HG03135 (cell line): ENCODE measurements around the gene PPP1R15A.
"Not testable (repeated sequence)": the region's sequence is repeated elsewhere in the genome, so short reads cannot be mapped to it uniquely, and the experiment has no call there.

Source experiments
- ATAC-seq: cut with Tn5 transposase; IDR thresholded peaks from one replicate; pipeline ENCODE4 v1.9.1; 2021; ENCODE audit warnings: mild to moderate bottlenecking, moderate library complexity; ENCODE audit not compliant: unreplicated experiment

PPP1R15A gene

DNA sequence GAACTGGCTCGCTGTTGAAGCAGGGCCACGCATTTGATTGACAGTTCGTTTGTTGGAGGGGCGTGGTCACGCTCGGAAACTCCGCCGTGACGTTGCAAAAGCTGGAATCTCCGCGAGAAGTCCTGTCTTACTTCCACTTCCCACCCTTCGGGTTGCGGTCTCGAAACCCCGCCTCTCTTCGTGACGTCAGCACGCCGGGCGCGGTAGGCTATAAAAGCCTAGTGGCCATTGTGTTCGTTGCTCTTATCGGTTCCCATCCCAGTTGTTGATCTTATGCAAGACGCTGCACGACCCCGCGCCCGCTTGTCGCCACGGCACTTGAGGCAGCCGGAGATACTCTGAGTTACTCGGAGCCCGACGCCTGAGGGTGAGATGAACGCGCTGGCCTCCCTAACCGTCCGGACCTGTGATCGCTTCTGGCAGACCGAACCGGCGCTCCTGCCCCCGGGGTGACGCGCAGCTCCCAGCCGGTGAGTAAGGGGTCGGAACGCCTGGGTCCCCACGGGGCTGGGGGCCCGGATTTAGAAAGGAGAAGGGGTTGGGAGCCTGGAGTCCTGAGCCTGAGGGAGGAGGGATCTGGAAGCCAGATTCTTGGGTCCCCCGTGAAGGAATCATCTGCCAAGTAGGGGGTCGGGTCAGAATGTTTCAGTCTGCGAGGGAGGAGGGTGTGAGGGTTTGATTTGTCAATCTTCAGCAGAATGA lies at the start of gene PPP1R15A:
TSS of gene PPP1R15A (plus strand) at position 240 of the 702 bp plus-strand sequence. CDS start 813 bp downstream, outside the sequence.
- peak; percentile 42 for ATAC-seq

DNA sequence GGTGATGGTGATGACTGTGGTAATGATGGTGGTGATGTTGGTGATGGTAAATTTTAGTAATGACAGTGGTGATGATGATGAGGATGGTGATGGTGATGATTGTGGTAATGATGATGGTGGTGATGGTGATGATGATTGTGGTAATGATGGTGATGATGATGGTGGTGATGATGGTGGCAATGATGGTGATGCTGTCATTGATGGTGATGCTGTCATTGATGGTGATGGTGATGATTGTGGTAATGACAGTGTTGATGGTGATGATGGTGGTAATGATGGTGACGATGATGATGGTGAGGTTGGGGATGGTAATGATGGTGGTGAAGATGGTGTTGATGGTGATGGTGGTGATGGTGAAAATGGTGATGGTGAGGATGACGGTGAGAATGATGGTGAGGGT lies 49.7 kb upstream of the PPP1R15A start:
- no peak for ATAC-seq

DNA sequence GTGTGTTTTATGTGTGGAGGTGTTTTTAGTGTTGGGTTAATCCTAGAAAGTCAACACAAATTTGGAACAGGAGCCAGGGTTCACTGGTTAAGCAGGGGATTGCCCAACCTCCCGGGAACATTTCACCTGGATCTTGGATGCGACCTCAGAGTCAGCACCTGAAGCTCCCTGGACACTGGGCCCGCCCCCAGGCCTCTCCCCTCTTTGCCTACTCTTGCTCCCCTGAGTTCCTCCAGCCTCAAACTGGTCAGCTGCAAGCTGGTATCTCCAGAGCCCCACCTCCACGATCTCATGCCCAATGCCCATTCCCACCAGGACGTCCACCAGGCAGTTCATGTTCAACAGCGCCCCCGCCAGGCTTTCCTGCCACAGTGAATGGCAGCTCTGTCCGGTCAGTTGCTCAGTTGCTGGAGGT lies 45.6 kb upstream of the PPP1R15A start:
- no peak for ATAC-seq

GRCh38 chr19:48830088-48830487 lies 42.1 kb upstream of the PPP1R15A start:
- ATAC-seq: no peak

DNA sequence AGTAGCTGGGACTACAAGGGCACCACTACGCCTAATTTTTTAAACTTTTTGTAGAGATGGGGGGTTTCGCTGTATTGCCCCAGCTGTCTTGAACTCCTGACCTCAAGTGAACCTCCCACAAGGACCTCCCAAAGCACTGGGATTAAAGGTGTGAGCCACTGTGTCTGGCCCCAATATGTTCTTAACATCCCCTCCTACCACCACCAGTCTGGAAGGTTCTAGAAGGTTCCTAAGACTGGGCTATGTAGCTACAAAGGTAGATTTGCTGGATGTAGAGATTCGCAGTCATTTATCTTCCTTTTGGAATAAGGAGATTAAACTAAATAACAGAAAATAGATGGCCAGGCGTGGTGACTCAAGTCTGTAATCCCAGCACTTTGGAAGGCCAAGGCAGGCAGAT lies 41.3 kb upstream of the PPP1R15A start:
- ATAC-seq: no peak

DNA sequence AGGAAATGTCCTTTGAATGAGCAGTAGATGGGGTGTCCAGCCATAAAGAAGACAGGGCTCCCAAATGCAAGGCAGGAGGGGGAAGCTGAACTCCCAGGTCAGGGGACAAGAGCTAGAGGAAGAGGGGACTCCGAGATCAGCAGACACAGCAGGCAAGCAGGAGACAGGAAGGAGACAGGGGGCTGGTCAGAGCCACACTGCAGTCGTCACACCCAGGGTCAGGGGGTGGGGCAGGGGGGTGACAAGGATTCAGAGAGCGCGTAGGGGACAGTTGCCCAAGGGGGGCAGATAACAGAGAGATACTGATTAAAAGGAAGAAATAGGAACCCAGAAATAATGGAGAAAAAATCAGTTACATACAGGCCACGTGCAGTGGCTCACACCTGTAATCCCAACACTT lies 39.2 kb upstream of the PPP1R15A start:
- no peak for ATAC-seq

DNA sequence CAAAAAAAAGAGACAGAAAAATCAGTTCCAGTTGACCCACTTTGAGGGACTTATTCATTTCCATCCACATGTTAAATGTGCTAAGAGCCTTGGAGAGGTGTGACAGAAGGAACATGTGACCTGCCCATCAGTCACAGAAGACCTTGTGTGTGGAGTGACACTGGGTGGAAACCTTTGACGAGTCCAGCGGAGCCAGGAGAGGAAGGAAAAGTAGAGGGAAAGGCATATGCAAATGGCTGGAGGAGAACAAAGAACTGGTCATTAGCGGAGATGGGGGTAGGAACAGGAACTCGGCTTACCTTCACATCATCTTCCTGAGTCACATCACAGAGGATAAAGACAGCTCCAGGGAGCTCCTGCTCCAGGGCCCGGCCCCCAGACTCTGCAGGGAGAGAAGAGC lies 38.2 kb upstream of the PPP1R15A start:
- no peak for ATAC-seq

GRCh38 chr19:48835734-48836088 lies 36.5 kb upstream of the PPP1R15A start:
- peak; percentile 65 for ATAC-seq

DNA sequence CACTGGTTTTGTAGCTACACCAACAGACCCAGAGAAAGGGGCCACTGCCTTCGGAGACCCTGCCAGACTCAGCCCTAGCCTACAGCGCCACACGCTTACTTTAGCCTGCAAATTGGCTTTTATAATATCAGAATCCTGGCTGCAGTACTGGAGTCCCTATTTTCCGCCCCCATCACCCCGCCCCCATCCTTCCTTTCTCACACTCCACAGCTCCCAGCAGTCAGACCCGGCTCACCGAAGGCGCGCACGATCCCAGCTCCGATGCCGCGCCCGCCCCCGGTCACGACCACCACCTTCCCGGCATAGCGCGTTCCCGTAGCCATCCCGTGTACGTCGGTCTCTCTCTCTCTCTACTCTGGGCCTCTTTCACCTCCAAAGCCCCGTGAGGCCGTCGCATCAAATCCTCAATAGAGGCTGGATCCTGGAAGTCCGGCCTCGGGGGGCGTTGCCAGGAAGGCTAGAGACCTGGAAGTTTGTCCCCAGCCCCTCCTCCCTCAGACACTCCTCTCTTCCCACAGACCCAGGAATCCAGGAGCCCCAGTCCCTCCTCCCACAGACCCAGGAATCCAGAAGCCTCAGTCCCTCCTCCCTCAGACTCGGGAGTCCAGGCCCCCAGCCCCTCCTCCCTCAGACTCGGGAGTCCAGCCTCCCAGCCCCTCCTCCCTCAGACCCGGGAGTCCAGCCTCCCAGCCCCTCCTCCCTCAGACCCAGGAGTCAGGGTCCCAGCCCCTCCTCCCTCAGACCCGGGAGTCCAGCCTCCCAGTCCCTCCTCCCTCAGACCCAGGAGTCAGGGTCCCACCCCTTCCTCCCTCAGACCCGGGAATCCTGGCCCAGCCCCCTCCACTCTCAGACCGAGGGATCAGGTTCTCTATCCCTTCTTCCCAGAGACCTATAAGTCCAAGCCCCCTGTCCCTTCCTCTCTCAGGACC lies 35.9 kb upstream of the PPP1R15A start, which contains the start of gene HSD17B14:
TSS of gene HSD17B14 (minus strand) at position 403 of the 929 bp plus-strand sequence. CDS start at position 323, 80 bp downstream.
- no peak for ATAC-seq

DNA sequence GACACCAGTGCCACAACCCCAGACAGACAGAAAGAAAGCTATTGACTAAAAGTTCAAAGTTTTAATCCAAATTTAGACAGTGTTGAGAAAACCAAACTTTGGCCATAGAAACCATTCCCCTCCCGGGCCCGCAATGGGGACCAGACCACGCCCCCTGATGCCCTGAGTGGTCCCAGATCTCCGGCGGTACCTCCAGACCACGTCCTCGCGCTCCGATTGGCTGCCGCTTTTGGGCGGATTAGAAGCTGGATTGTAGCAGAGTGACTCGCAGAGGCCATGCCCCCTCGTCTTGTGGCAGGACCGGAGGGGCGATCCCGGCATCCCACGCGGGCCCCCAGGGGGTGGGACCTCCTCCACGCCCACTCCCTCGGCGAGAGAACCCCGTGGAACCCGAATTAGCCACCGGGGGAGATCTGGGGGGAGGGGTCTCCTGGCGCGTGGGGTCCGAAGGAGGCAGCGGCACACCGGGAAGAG lies 35.1 kb upstream of the PPP1R15A start:
- ATAC-seq: no peak

DNA sequence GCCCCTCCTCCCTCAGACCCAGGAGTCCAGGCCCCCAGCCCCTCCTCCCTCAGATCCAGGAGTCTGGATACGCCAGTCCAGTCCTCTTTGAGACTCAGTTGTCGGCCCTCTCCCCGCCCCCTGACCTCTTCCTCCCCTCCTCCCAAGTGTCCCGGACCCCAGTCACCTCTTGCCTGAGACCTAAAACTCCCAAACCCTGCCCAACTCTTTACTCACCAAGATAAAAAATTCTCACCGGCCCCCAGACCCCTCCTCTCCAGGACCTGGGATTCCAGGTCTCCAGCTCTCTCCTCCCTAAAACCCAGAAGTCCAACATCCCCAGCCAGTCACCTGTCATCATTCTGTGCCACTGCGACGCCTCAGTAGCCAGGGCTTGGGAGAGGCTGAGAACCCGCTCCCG lies 34.5 kb upstream of the PPP1R15A start:
- no peak for ATAC-seq

- ATAC-seq: no peak
Measured at GRCh38 chr19:48841047-48841446, 31.2 kb upstream of the PPP1R15A start.

- no peak for ATAC-seq
Measured at GRCh38 chr19:48841571-48841970, 30.6 kb upstream of the PPP1R15A start.

DNA sequence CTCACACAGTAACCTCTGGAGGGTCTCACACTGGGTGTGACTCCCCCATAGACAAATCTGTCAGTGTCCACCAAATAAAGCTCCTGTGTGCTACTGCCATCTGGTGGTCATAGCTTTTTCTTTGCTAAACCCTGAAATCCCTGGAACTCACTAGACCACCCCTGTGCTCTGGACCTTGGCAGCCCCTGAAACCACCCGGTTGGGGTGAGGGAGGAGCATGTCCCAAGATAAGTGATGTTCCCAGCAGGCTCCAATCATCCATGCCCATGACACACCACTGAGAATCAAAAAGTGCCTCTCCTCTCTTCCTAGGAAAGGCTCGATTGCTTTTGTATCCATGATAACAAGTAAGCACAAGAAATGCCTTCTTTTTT lies 29.4 kb upstream of the PPP1R15A start:
- ATAC-seq: no peak

DNA sequence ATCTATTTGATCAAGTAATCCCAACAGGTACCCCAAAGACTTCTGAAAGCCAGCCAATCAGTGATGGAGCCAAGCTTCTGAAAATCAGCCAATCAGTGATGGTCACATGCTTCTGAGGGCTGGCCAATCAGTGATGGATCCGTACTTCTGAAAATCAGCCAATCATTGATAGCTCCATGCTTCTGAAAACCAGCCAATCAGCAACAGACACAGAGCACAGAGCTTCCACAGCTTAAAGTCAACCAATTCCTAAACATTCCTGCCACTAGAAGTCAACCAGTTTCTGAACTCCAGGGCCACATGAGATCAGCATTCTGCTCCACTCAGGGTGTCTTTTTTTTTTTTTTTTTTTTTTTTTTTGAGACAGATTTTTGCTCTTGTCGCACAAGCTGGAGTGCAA lies 27.7 kb upstream of the PPP1R15A start:
- ATAC-seq: no peak

- ATAC-seq: no peak
Measured at GRCh38 chr19:48845384-48845783, 26.8 kb upstream of the PPP1R15A start.

GRCh38 chr19:48846659-48847058 lies 25.6 kb upstream of the PPP1R15A start:
- ATAC-seq: not testable (repeated sequence)

DNA sequence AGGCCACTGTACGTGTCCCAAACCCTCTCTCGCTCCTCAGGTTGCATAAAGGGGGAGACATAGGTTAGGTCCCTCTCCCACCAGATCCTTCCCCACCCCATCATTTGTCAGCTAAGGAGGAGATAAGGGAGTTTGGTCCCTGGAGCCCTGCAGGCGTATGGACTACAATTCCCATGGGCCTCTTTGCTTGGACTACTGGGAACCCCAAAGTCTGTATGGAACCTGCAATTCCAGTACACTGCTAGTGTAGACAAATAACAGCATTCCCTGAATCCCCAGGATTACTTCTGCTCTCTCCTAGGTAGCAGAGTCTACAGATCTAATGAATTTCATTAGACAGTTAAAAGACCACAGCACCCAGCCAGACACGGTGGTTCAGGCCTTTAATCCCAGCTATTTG lies 19.9 kb upstream of the PPP1R15A start:
- no peak for ATAC-seq

DNA sequence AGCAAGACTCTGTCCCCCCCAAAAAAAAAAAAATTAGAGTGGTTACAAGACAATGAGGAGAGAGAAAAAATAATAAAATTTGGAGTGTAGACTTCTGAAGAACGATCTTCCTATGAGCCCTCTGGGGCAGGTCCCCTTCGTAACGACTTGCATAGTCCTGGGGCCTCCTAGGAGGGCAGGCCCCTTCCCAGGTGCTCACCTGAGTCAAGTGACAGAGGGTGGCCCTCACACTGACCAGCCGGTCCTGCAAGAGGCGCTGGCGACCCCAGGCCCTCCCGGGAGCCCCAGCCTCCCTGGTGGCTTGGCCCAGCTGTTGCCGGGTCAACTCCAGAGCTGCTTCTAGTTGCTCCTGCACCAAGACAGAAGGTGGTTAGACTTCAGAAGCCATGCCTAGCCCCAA lies 18.7 kb upstream of the PPP1R15A start:
- no peak for ATAC-seq

GRCh38 chr19:48854103-48854502 lies 18.1 kb upstream of the PPP1R15A start:
- ATAC-seq: no peak

- no peak for ATAC-seq
Measured at GRCh38 chr19:48856921-48857320, 15.3 kb upstream of the PPP1R15A start.
